ENCODE data around the gene ZNF485.
A peak's percentile ranks its signal among the peaks of the same experiment; 100 is the strongest.

Gene ZNF485

GRCh38 chr10:43647576-43647975 lies 41.3 kb downstream of the ZNF485 start:
- Histone ChIP-seq H3K36me3 (ENCODE audit: low read depth) (peaks cover 19% of the 10 kb centered on the region), H3K27ac (ENCODE audit: poor library complexity, severe bottlenecking) (no peak overlapping the region), H3K4me3 (ENCODE audit: severe bottlenecking) (no peak overlapping the region), H3K27me3 (ENCODE audit: insufficient read depth, poor library complexity, severe bottlenecking) (no peaks in the 10 kb centered on the region), H3K9me3 (ENCODE audit: severe bottlenecking) (peaks cover 29% of the 10 kb centered on the region), H3K4me1 (ENCODE audit: insufficient read depth, poor library complexity, severe bottlenecking) (no peaks in the 10 kb centered on the region)
- DNase-seq (ENCODE audit: low spot score) (no peak), ATAC-seq (ENCODE audit: low read depth) (no peak)
- no peak for TF ChIP-seq CTCF (IDR thresholded peaks at IDR 0.05; ENCODE audit: poor library complexity, severe bottlenecking)

GRCh38 chr10:43648095-43648397 lies 41.8 kb downstream of the ZNF485 start:
- peaks cover 29% of the 10 kb centered on the region for H3K9me3 ChIP-seq (ENCODE audit: severe bottlenecking)
- ATAC-seq (ENCODE audit: low read depth) = no peak
- no peaks in the 10 kb centered on the region for H3K27me3 ChIP-seq (ENCODE audit: insufficient read depth, poor library complexity, severe bottlenecking)
- H3K27ac ChIP-seq (ENCODE audit: poor library complexity, severe bottlenecking) = no peak overlapping the region
- H3K4me1 ChIP-seq (ENCODE audit: insufficient read depth, poor library complexity, severe bottlenecking) = no peaks in the 10 kb centered on the region
- peak overlapping the region; percentile 52 for H3K4me3 ChIP-seq (ENCODE audit: severe bottlenecking)
- no peak for TF ChIP-seq CTCF (IDR thresholded peaks at IDR 0.05; ENCODE audit: poor library complexity, severe bottlenecking)
- peaks cover 19% of the 10 kb centered on the region for H3K36me3 ChIP-seq (ENCODE audit: low read depth)
- no peak for DNase-seq (ENCODE audit: low spot score)

- peak; percentile 98 for ATAC-seq (ENCODE audit: low read depth)
- Histone ChIP-seq H3K27ac (ENCODE audit: poor library complexity, severe bottlenecking) (no peak within 1 kb of the TSS), H3K4me1 (ENCODE audit: insufficient read depth, poor library complexity, severe bottlenecking) (no peaks in the 10 kb centered on the region), H3K9me3 (ENCODE audit: severe bottlenecking) (peaks cover 25% of the 10 kb centered on the region), H3K4me3 (ENCODE audit: severe bottlenecking) (peak within 1 kb of the TSS; percentile 52), H3K27me3 (ENCODE audit: insufficient read depth, poor library complexity, severe bottlenecking) (no peaks in the 10 kb centered on the region), H3K36me3 (ENCODE audit: low read depth) (peaks cover 15% of the 10 kb centered on the region)
- no peak for TF ChIP-seq CTCF (IDR thresholded peaks at IDR 0.05; ENCODE audit: poor library complexity, severe bottlenecking)
- no peak for DNase-seq (ENCODE audit: low spot score)
These were observed 42.4 kb downstream of the ZNF485 start, which contains the start of gene ZNF32 for GRCh38 chr10:43648398-43649184. TSS of gene ZNF32 (minus strand) at chr10:43648881. CDS start at chr10:43646133, 2,748 bp downstream.

GRCh38 chr10:43649185-43649523 lies 42.9 kb downstream of the ZNF485 start:
- peak; percentile 6; the same call in 2 of the 3 replicates for ATAC-seq (ENCODE audit: low read depth)
- TF ChIP-seq CTCF (IDR thresholded peaks at IDR 0.05; ENCODE audit: poor library complexity, severe bottlenecking) = no peak
- peaks cover 10% of the 10 kb centered on the region for H3K36me3 ChIP-seq (ENCODE audit: low read depth)
- no peak for DNase-seq (ENCODE audit: low spot score)
- peak overlapping the region; percentile 52 for H3K4me3 ChIP-seq (ENCODE audit: severe bottlenecking)
- H3K27me3 ChIP-seq (ENCODE audit: insufficient read depth, poor library complexity, severe bottlenecking) = no peaks in the 10 kb centered on the region
- no peak overlapping the region for H3K27ac ChIP-seq (ENCODE audit: poor library complexity, severe bottlenecking)
- H3K9me3 ChIP-seq (ENCODE audit: severe bottlenecking) = peaks cover 20% of the 10 kb centered on the region
- no peaks in the 10 kb centered on the region for H3K4me1 ChIP-seq (ENCODE audit: insufficient read depth, poor library complexity, severe bottlenecking)

GRCh38 chr10:43653746-43654145 lies 47.5 kb downstream of the ZNF485 start:
- Histone ChIP-seq H3K4me3 (ENCODE audit: severe bottlenecking) (no peak overlapping the region), H3K27me3 (ENCODE audit: insufficient read depth, poor library complexity, severe bottlenecking) (no peaks in the 10 kb centered on the region), H3K9me3 (ENCODE audit: severe bottlenecking) (no peaks in the 10 kb centered on the region), H3K36me3 (ENCODE audit: low read depth) (no peaks in the 10 kb centered on the region), H3K27ac (ENCODE audit: poor library complexity, severe bottlenecking) (no peak overlapping the region), H3K4me1 (ENCODE audit: insufficient read depth, poor library complexity, severe bottlenecking) (no peaks in the 10 kb centered on the region)
- no peak for ATAC-seq (ENCODE audit: low read depth)
- TF ChIP-seq CTCF (IDR thresholded peaks at IDR 0.05; ENCODE audit: poor library complexity, severe bottlenecking) = no peak
- no peak for DNase-seq (ENCODE audit: low spot score)
